Calu3 (cell line): ENCODE results near the gene ADAMTS17. TPM values are rescaled to one million over a fixed set of nuclear protein-coding genes. Genes with fewer than 3 reads are reported as not detected.

Experiments
- BruUV-seq: library from RNA; stranded (reverse); fragments of 400-500 nt; replicated peaks from 2 replicates; lab custom pipeline; 2021; lab: Mats Ljungman, UMichigan
- CTCF ChIA-PET: fragments of 300-600 bp; sonication (Branson Sonifier 250); formaldehyde crosslinking; loops from one replicate; lab custom pipeline; 2022; ENCODE audit warnings: antibody characterized with exemption; lab: Charles Lee
- DNase-seq: peaks from one replicate; pipeline ENCODE4 v3.0.0; 2022
- H3K27ac Mint-ChIP-seq: one replicate; pipeline ENCODE4 v1.8.0; 2022; ENCODE audit warnings: mixed read lengths; ENCODE audit not compliant: unreplicated experiment
- H3K27me3 Mint-ChIP-seq: one replicate; pipeline ENCODE4 v1.8.0; 2022; ENCODE audit warnings: mixed read lengths; ENCODE audit not compliant: unreplicated experiment
- H3K36me3 Mint-ChIP-seq: one replicate; pipeline ENCODE4 v1.8.0; 2022; ENCODE audit warnings: mild to moderate bottlenecking, moderate library complexity, mixed read lengths; ENCODE audit not compliant: insufficient read depth, unreplicated experiment
- H3K4me1 Mint-ChIP-seq: one replicate; pipeline ENCODE4 v1.8.0; 2022; ENCODE audit warnings: mild to moderate bottlenecking, low read depth, mixed read lengths; ENCODE audit not compliant: unreplicated experiment
- H3K4me3 Mint-ChIP-seq: one replicate; pipeline ENCODE4 v1.8.0; 2022; ENCODE audit warnings: mild to moderate bottlenecking, low read depth, moderate library complexity, mixed read lengths; ENCODE audit not compliant: unreplicated experiment
- H3K9me3 Mint-ChIP-seq: one replicate; pipeline ENCODE4 v1.8.0; 2022; ENCODE audit warnings: low read depth, mixed read lengths; ENCODE audit not compliant: unreplicated experiment
- CTCF ChIP-seq: fragments of 200-600 bp; IDR thresholded peaks from one replicate; pipeline ENCODE4 v1.8.0; 2022; ENCODE audit warnings: antibody characterized with exemption; ENCODE audit not compliant: unreplicated experiment
- intact Hi-C: fragments of 100-400 bp; cut with micrococcal nuclease; formaldehyde crosslinking; loops from one replicate; pipeline ENCODE4 v1.10.0; 2022; ENCODE audit not compliant: unreplicated experiment
- total RNA-seq: library from RNA; stranded (reverse); gene quantifications from 2 replicates; pipeline ENCODE4 v1.2.3, GENCODE V29; 2022

ADAMTS17 gene
- total RNA-seq, 1 experiment from 2014 or later, result 3.5 TPM

- no peaks in the 10 kb centered on the region for H3K27me3 Mint-ChIP-seq
- TF ChIP-seq CTCF, result no peak
- intact Hi-C loops, result no loop called here
- CTCF ChIA-PET, result no interaction called here
- no peak overlapping the region for H3K4me3 Mint-ChIP-seq
- BruUV-seq, result no TSS peak
- no peaks in the 10 kb centered on the region for H3K4me1 Mint-ChIP-seq
- H3K9me3 Mint-ChIP-seq, result peaks cover 3% of the 10 kb centered on the region
- no peak for DNase-seq
- H3K27ac Mint-ChIP-seq, result no peak overlapping the region
- no peaks in the 10 kb centered on the region for H3K36me3 Mint-ChIP-seq
Measured at GRCh38 chr15:100265641-100266035, 76.1 kb downstream of the ADAMTS17 start.

DNA sequence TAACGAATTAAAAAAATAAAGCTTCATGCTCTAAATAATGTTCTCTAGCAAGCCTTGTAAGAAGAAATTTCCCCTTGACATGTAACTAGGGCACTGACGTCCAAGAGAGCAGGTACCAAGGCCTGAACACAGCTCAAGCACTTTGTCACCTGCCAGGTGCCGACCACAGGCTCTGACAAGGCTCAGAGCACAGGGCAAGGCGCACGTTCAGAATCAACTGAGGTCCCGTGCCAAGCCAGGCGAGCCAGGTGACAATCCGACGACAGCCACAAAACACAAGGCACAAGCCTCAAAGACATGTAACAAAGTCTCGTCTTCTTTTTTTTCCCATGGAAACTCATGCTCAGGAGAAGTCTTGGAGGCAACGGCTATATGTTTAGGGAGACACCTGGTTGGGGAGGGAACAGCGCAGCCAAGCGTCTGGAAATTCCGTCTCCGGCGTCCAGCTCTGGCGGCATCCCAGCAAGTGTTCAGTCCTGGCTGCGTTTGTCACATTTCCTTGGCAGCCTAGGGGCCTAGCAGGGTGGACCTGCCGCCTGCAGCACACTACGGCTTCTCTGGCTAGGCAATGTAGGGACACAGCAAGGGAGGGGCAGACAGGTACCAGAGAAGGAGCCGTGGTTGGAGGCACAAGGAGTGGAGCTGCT, 76.7 kb downstream of the ADAMTS17 start:
- no peak for DNase-seq
- peaks cover 3% of the 10 kb centered on the region for H3K9me3 Mint-ChIP-seq
- CTCF ChIA-PET, result no interaction called here
- no peaks in the 10 kb centered on the region for H3K4me1 Mint-ChIP-seq
- no peaks in the 10 kb centered on the region for H3K27me3 Mint-ChIP-seq
- no peak for TF ChIP-seq CTCF
- H3K36me3 Mint-ChIP-seq, result no peaks in the 10 kb centered on the region
- intact Hi-C loops, result no loop called here
- H3K4me3 Mint-ChIP-seq, result no peak overlapping the region
- no TSS peak for BruUV-seq
- H3K27ac Mint-ChIP-seq, result no peak overlapping the region

DNA sequence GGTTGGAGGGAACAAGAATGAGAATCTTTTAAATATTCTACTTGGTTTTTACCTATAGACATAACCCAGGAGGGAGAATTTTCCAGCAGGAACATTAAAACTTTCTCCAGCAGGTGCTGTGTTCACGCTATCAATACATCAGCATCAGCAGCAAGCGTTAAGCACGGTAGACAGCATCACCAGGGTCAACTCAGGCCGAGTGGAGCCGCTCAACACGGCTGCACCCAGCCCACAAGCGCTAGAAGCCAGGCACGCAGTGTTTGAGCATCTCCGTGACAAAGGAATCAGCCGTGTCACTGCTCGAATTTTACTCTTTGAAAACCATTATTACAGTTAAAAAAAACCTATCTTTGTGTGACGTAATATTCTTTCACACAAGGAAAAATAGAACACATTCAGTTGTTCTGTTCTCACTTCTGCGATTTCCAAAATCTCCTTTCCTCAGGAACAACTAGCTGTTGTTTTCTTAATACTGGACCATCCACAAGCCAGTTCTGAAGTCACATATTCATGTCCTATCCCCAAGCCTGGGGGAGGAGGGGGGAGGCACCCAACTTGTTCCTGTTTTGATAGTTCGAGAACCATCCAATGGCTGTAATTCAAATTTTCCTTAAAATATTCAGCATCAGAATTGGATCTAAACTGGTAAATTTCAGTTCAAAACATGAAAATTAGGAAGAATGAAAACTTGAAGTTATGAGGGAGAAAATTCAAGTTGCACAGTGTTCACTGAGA, 77.9 kb downstream of the ADAMTS17 start:
- BruUV-seq, result no TSS peak
- intact Hi-C loops, result no loop called here
- CTCF ChIA-PET, result no interaction called here
- H3K27ac Mint-ChIP-seq, result no peak overlapping the region
- H3K27me3 Mint-ChIP-seq, result no peaks in the 10 kb centered on the region
- no peaks in the 10 kb centered on the region for H3K4me1 Mint-ChIP-seq
- H3K36me3 Mint-ChIP-seq, result no peaks in the 10 kb centered on the region
- H3K4me3 Mint-ChIP-seq, result no peak overlapping the region
- no peak for DNase-seq
- peaks cover 3% of the 10 kb centered on the region for H3K9me3 Mint-ChIP-seq
- TF ChIP-seq CTCF, result no peak

- H3K27me3 Mint-ChIP-seq, result no peaks in the 10 kb centered on the region
- no peak for TF ChIP-seq CTCF
- no peaks in the 10 kb centered on the region for H3K4me1 Mint-ChIP-seq
- no peaks in the 10 kb centered on the region for H3K36me3 Mint-ChIP-seq
- H3K9me3 Mint-ChIP-seq, result peaks cover 3% of the 10 kb centered on the region
- H3K27ac Mint-ChIP-seq, result no peak overlapping the region
- CTCF ChIA-PET, result no interaction called here
- intact Hi-C loops, result no loop called here
- DNase-seq, result no peak
- H3K4me3 Mint-ChIP-seq, result no peak overlapping the region
- BruUV-seq, result no TSS peak
Measured at GRCh38 chr15:100263031-100263430, 78.7 kb downstream of the ADAMTS17 start.
